GM23248 (cell line): Measurements from ENCODE around the gene WDR88. TPM values are rescaled to one million over a fixed set of nuclear protein-coding genes. Genes with fewer than 3 reads are reported as not detected.

Source experiments
- DNase-seq: peaks from one replicate; pipeline ENCODE4 v3.0.0-alpha.2; 2015
- H2AFZ ChIP-seq: fragments of 200-600 bp; sonication (generic); 2 replicates; pipeline ENCODE4 v1.6.1; 2016; ENCODE audit warnings: antibody characterized with exemption
- H3F3A ChIP-seq: fragments of 200-600 bp; sonication (generic); 2 replicates; pipeline ENCODE4 v1.6.1; 2016; ENCODE audit warnings: mild to moderate bottlenecking, antibody characterized with exemption, mixed run types; ENCODE audit not compliant: insufficient read depth
- H3K27ac ChIP-seq: fragments of 200-600 bp; sonication (generic); 2 replicates; pipeline ENCODE4 v1.5.1; 2016; ENCODE audit warnings: mild to moderate bottlenecking
- H3K27me3 ChIP-seq: fragments of 200-600 bp; sonication (generic); replicated peaks from 2 replicates; pipeline ENCODE4 v1.6.1; 2016; ENCODE audit warnings: mild to moderate bottlenecking; ENCODE audit not compliant: insufficient read depth
- H3K36me3 ChIP-seq: fragments of 200-600 bp; sonication (generic); 2 replicates; pipeline ENCODE4 v1.6.1; 2016; ENCODE audit warnings: low read depth, mild to moderate bottlenecking
- H3K4me1 ChIP-seq: fragments of 200-600 bp; sonication (generic); 2 replicates; pipeline ENCODE4 v1.6.1; 2016; ENCODE audit warnings: mild to moderate bottlenecking; ENCODE audit not compliant: insufficient read depth
- H3K4me2 ChIP-seq: fragments of 200-600 bp; sonication (generic); one replicate; pipeline ENCODE4 v1.6.1; 2016; ENCODE audit warnings: mild to moderate bottlenecking; ENCODE audit not compliant: unreplicated experiment
- H3K4me3 ChIP-seq: fragments of 200-600 bp; sonication (generic); 2 replicates; pipeline ENCODE4 v1.5.1; 2016; ENCODE audit warnings: mild to moderate bottlenecking
- H3K79me2 ChIP-seq: fragments of 200-600 bp; sonication (generic); 2 replicates; pipeline ENCODE4 v1.6.1; 2016; ENCODE audit warnings: mild to moderate bottlenecking; ENCODE audit not compliant: insufficient read depth
- H3K9ac ChIP-seq: fragments of 200-600 bp; sonication (generic); 2 replicates; pipeline ENCODE4 v1.6.1; 2016; ENCODE audit warnings: mild to moderate bottlenecking
- H3K9me2 ChIP-seq: fragments of 200-600 bp; sonication (generic); 2 replicates; pipeline ENCODE4 v1.6.1; 2016; ENCODE audit warnings: mixed run types, mild to moderate bottlenecking, moderate library complexity; ENCODE audit not compliant: insufficient read depth
- H3K9me3 ChIP-seq: fragments of 200-600 bp; sonication (generic); one replicate; pipeline ENCODE4 v1.6.1; 2017; ENCODE audit warnings: low read depth
- H4K20me1 ChIP-seq: fragments of 200-600 bp; sonication (generic); 2 replicates; pipeline ENCODE4 v1.6.0; 2016; ENCODE audit not compliant: insufficient read depth
- EZH2 ChIP-seq: fragments of 200-600 bp; sonication (generic); IDR thresholded peaks from 2 replicates; pipeline ENCODE4 v1.6.1; 2018; ENCODE audit warnings: antibody characterized with exemption, mild to moderate bottlenecking; ENCODE audit not compliant: insufficient read depth, poor library complexity, severe bottlenecking
- EZH2phosphoT487 ChIP-seq: fragments of 200-600 bp; sonication (generic); IDR thresholded peaks from 2 replicates; pipeline ENCODE4 v1.6.1; 2018; ENCODE audit warnings: antibody characterized with exemption, moderate library complexity, mild to moderate bottlenecking, low read depth; ENCODE audit not compliant: insufficient read depth
- WGBS, 2 experiments: methylation state at CpG; one replicate each; pipeline ENCODE4 v1.1.6; 2015 to 2017; ENCODE audit warnings: low lambda C conversion rate in 2 of 2, low coverage in 1 of 2; ENCODE audit errors: missing lambda C conversion rate in 2 of 2; 5-methylcytosine and 5-hydroxymethylcytosine counted together
- in situ Hi-C: fragments of 300-500 bp; cut with MboI; formaldehyde crosslinking; loops from 2 replicates; pipeline ENCODE4 v1.15.0; 2020
- polyA plus RNA-seq: library from polyadenylated mRNA; unstranded; fragments of >200 nt; fragmentation: Nextera tagmentation; extraction: Ambion mirVana; gene quantifications from 2 replicates; pipeline ENCODE4 v1.2.1, GENCODE V29; 2016
- total RNA-seq: library from RNA; depleted of rRNA; stranded (reverse); fragments of >200 nt; shearing (Covaris generic); gene quantifications from 2 replicates; pipeline ENCODE4 v1.2.3, GENCODE V29; 2014

Gene WDR88
- total and polyA plus RNA-seq, 2 experiments from 2014 or later = 0.10 TPM; not detected in 1

DNA sequence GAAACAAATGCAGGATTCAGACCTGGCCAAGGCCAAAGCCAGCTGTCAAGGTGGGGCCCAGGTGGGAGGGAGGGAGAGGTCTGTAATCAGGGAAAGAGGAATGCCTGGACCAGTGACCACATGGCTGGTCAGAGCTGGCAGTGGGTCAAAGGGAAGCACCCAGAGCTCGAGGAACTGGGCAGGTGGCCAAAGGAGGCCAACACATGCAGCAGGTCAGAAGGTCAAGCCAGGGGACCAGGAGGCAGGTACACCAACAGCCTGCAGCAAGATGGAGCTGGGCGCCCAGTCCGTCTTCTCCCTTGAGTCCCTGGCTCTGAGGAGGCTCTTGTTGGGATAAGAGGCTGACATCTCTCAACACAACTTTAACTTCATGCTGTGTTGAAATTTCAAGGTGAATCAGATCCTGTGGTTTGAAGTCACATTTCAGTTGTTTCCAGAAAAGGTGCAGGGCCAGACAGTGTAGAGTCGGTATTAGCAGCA, 33.8 kb upstream of the WDR88 start:
- in situ Hi-C loops = no loop called here
- WGBS, 2 experiments = 74 to 83% methylated on average over 4 of the region's 4 CpGs
- Histone ChIP-seq H3K4me1 (no peaks in the 10 kb centered on the region), H4K20me1 (no peaks in the 10 kb centered on the region), H3K4me3 (no peak overlapping the region), H3K9me2 (no peaks in the 10 kb centered on the region), H3K27me3 (no peaks in the 10 kb centered on the region), H3K4me2 (no peak overlapping the region), H3K9ac (no peak overlapping the region), H3K36me3 (peaks cover 21% of the 10 kb centered on the region; the same call in 1 of the 2 replicates), H3K79me2 (no peaks in the 10 kb centered on the region), H3K9me3 (no peaks in the 10 kb centered on the region), H2AFZ (no peak overlapping the region), H3K27ac (no peak overlapping the region), H3F3A (no peaks in the 10 kb centered on the region)
- no peak for DNase-seq
- TF ChIP-seq EZH2phosphoT487 (no peak), EZH2 (no peak)

DNA sequence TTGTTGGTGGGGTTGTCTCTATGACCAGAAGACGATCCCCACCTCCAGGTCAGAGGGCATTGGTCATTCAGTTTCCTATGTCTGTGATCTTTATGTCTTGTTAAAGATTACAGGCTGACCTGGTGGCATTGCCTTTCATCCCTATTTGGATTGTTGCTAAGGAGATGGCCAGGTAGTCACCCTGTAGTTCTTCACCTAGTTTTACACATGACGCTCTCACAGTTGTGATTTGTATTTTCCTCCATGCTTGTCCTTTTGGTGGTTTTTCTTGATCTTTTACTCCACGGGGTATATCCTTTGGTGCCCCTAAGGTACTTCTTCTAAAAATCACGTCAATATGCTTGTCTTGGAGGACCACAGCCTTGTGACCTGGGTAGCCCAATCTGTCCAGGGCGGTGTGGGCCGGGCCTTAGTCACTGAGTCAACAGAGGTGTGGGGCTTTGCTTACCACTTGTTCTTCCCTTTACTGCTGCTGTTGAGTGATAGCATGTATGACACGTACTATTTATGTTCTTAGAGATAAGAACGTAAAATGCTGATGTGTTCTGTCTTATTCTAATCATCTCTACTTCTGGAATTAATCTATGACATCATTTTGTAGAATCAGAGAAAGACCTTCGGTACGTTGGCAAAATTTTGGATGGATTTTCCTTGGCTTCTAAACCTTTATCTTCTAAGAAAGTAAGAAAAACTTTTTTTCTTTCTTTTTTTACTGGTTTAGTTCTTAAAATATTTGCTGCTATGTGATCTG, 30.8 kb upstream of the WDR88 start:
- Histone ChIP-seq H3F3A (no peaks in the 10 kb centered on the region), H3K4me1 (no peaks in the 10 kb centered on the region), H3K27ac (no peak overlapping the region), H4K20me1 (no peaks in the 10 kb centered on the region), H2AFZ (no peak overlapping the region), H3K4me2 (no peak overlapping the region), H3K9me2 (no peaks in the 10 kb centered on the region), H3K79me2 (no peaks in the 10 kb centered on the region), H3K9me3 (no peaks in the 10 kb centered on the region), H3K36me3 (peaks cover 15% of the 10 kb centered on the region; the same call in 1 of the 2 replicates), H3K4me3 (no peak overlapping the region), H3K9ac (no peak overlapping the region), H3K27me3 (no peaks in the 10 kb centered on the region)
- 91 to 94% methylated on average over 10 of the region's 10 CpGs for WGBS, 2 experiments
- in situ Hi-C loops = no loop called here
- TF ChIP-seq EZH2 (no peak), EZH2phosphoT487 (no peak)
- DNase-seq = no peak

DNA sequence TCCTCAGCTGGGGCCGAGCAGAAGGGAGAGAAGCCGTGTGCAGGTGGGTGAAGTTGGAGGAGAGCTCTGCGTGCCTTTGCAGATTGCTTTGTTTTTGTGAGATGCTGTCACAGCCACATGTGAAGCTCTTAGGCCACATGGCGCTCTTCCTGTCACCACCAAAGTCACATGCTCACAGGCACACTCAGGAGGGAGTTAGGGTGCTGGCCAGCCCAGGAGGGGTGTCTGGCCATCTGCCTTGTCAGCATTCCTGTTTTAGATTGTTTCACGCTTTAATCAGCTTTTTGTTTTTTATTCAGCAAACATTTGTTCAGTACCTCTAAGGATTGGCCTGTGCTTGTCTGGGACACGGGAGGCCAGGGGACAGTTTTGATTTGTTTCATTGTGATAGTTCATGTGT, 29.0 kb upstream of the WDR88 start:
- H4K20me1 ChIP-seq = no peaks in the 10 kb centered on the region
- no peaks in the 10 kb centered on the region for H3F3A ChIP-seq
- H3K4me2 ChIP-seq = no peak overlapping the region
- H3K4me3 ChIP-seq = no peak overlapping the region
- no peak overlapping the region for H3K9ac ChIP-seq
- H3K9me2 ChIP-seq = no peaks in the 10 kb centered on the region
- H3K9me3 ChIP-seq = no peaks in the 10 kb centered on the region
- peaks cover 20% of the 10 kb centered on the region; the same call in 1 of the 2 replicates for H3K36me3 ChIP-seq
- no peak for DNase-seq
- no peaks in the 10 kb centered on the region for H3K4me1 ChIP-seq
- H2AFZ ChIP-seq = no peak overlapping the region
- in situ Hi-C loops = no loop called here
- 85 to 87% methylated on average over 6 of the region's 6 CpGs for WGBS, 2 experiments
- no peaks in the 10 kb centered on the region for H3K27me3 ChIP-seq
- H3K79me2 ChIP-seq = no peaks in the 10 kb centered on the region
- H3K27ac ChIP-seq = no peak overlapping the region
- TF ChIP-seq EZH2phosphoT487 (no peak), EZH2 (no peak)

DNA sequence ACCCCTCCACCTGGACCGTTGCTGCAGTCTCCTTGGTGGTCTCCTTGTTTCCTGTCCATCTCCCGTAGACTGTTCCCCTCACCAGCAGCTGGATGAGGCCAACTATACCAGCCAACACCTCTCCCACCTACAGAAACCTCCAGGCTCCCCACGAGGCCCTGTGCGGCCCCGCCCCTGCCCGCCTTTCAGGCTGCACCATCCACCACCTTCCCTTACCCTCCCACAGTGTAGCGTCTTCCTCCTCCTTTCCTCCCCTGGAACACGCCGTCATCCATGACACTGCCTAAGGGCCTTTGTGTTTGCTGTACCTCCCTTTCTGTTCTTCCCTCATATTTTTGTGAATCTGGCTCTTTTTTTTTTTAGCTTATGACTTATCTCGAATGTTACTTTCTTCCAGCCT, 23.8 kb upstream of the WDR88 start:
- H2AFZ ChIP-seq = no peak overlapping the region
- H3K9ac ChIP-seq = no peak overlapping the region
- no peak overlapping the region for H3K4me2 ChIP-seq
- H3K36me3 ChIP-seq = peaks cover 24% of the 10 kb centered on the region
- H3K9me3 ChIP-seq = no peaks in the 10 kb centered on the region
- no peaks in the 10 kb centered on the region for H3F3A ChIP-seq
- no peaks in the 10 kb centered on the region for H4K20me1 ChIP-seq
- TF ChIP-seq EZH2 (no peak), EZH2phosphoT487 (no peak)
- H3K79me2 ChIP-seq = no peaks in the 10 kb centered on the region
- no peaks in the 10 kb centered on the region for H3K27me3 ChIP-seq
- H3K4me3 ChIP-seq = no peak overlapping the region
- H3K4me1 ChIP-seq = no peaks in the 10 kb centered on the region
- in situ Hi-C loops = no loop called here
- no peak for DNase-seq
- H3K27ac ChIP-seq = no peak overlapping the region
- no peaks in the 10 kb centered on the region for H3K9me2 ChIP-seq
- 96 to 99% methylated on average over 10 of the region's 10 CpGs for WGBS, 2 experiments
